ENCODE data around the gene TMEM214.

GRCh38 chr2:27060323-27060722, 27.6 kb downstream of the TMEM214 start:
- TF ChIP-seq EZH2 (IDR thresholded peaks at IDR 0.05; ENCODE audit: insufficient read depth, poor library complexity, severe bottlenecking) (no peak), EZH2phosphoT487 (IDR thresholded peaks at IDR 0.05; ENCODE audit: insufficient read depth, low read depth) (no peak)
